B cell (primary cell): ENCODE results near the gene MAPK7.

Experiments used
- EZH2 ChIP-seq: IDR thresholded peaks from 2 replicates; pipeline ENCODE4 v1.6.1; 2012; ENCODE audit warnings: borderline replicate concordance, low read depth, mild to moderate bottlenecking, moderate library complexity, low read length; ENCODE audit not compliant: insufficient read depth, poor library complexity, severe bottlenecking
- TF ChIP-seq, protein P1 (sequence below): fragments of 200-600 bp; IDR thresholded peaks from one replicate; pipeline ENCODE4 v1.8.0; 2022; ENCODE audit warnings: antibody characterized with exemption, mild to moderate bottlenecking

DNA sequence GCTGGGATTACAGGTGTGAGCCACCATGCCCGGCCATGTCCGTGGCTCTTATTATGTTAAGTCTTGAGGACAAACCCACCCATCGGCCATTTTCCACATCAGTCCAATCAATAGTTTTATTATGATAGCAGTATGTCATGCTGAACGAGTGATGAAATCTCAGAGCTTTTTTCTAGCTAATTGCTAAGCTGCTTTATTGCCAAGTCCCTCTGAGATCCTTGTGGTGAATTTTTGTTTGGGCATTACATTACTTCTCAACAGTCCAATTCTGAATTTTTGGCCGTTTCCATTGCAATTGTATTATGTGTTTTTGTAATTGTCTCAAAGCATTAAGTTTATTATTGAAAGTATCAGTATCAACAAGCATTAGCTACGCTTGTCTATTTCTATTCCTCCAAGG is 43.6 kb downstream of the MAPK7 start:
- TF ChIP-seq, protein P1, sequence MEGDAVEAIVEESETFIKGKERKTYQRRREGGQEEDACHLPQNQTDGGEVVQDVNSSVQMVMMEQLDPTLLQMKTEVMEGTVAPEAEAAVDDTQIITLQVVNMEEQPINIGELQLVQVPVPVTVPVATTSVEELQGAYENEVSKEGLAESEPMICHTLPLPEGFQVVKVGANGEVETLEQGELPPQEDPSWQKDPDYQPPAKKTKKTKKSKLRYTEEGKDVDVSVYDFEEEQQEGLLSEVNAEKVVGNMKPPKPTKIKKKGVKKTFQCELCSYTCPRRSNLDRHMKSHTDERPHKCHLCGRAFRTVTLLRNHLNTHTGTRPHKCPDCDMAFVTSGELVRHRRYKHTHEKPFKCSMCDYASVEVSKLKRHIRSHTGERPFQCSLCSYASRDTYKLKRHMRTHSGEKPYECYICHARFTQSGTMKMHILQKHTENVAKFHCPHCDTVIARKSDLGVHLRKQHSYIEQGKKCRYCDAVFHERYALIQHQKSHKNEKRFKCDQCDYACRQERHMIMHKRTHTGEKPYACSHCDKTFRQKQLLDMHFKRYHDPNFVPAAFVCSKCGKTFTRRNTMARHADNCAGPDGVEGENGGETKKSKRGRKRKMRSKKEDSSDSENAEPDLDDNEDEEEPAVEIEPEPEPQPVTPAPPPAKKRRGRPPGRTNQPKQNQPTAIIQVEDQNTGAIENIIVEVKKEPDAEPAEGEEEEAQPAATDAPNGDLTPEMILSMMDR: no peak
- no peak for TF ChIP-seq EZH2
